Measurements from ENCODE around the gene RBM17.

DNA sequence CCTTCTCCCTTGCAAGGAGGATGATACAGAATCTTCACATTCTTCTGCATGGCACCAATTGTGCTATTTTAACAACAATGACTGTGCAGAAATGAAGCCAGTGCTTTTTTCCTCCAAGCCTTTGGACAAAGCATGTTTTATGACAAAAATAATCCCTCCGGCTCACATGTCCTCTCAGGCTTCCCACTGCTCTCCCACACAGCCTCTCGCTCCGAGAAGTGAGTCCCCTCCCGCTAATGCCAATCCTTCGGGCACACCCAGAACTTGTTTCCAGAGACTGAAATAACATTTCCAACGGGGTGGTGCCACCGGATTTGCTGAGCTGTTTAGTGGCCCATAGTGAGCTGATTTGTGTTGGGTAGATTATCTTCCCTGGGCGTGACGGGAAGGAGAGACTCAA lies 35.8 kb downstream of the RBM17 start:
- no peak for TF ChIP-seq POLR2A (IDR thresholded peaks at IDR 0.05; ENCODE audit: low read depth, low read length)
- TF ChIP-seq POLR2AphosphoS5 (IDR thresholded peaks at IDR 0.05; ENCODE audit: low read depth, low read length) = no peak
- TF ChIP-seq TAF1 (IDR thresholded peaks at IDR 0.05; ENCODE audit: low read depth, low read length) = no peak
- TF ChIP-seq SPI1 (IDR thresholded peaks at IDR 0.05; ENCODE audit: low read depth, low read length) = no peak
- TF ChIP-seq POU2F2 (IDR thresholded peaks at IDR 0.05; ENCODE audit: low read depth, low read length) = no peak
- no peak for TF ChIP-seq PAX5 (IDR thresholded peaks at IDR 0.05; ENCODE audit: insufficient read depth, low read length, severe bottlenecking)

All from GM12891 (cell line).